HG02763 (cell line): ENCODE measurements around the gene CHGA.

ENCODE experiments used
- ATAC-seq: cut with Tn5 transposase; IDR thresholded peaks from one replicate; pipeline ENCODE4 v1.9.1; 2021; ENCODE audit warnings: mild to moderate bottlenecking, moderate library complexity; ENCODE audit not compliant: unreplicated experiment

The CHGA gene

DNA sequence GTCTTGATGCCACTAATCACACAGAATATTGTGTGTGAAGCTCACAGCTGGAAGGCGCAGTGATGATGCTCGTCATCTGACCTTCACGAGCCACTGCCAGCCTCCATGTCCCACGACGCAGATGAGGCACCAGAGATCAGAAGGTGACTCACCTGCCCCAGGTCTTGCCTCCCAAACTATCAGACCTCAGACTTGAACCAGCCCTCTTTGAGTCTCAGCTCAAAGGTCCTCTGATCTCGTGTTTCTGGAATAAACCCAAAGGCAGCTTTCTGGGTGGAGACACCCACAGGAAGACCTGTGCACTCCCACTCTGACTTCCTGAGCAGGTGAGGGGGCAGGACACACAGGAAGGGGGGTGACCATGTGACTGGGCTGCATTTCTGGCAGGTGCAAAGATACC is 19.6 kb upstream of the CHGA start:
- no peak for ATAC-seq

- no peak for ATAC-seq
Measured at GRCh38 chr14:92905667-92906066, 17.3 kb upstream of the CHGA start.

DNA sequence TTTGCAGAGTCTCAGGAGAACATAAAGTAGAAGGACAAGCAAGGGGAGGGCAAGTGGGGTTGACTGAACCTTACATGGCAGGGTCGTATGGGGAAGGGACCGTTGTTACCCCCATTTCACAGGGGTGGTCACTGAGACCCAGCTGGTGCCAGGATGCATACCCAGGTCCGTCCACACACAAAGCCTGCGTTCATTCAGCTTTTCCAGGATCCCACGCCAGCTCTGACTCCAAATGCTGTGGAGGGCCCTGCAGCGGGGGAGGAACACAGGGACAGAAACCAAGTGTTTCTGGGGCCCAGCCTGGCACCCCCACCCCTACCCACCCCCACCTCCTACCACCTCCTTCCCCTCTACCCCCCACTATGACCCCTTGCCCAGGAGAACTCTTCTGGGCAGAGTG is 16.5 kb upstream of the CHGA start:
- ATAC-seq: no peak

DNA sequence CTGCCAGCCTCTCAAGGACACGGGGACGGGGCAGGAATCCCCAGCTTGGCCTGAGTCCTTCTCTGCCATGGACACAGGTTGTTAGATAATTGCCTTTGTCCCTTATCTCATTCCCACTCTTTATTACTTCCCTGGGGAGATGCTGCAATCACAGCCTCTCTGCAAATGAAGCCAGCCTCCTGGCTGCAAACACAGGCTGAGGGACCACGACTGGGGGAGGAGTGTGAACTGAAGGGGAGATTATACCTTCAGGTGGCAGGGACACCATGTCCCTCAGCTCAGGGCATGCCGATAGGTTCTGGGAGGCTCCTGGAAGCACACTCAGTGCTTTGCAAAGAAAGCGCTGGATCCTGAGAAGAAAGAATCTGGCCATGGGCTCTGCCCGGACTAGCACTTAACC is 16.1 kb upstream of the CHGA start:
- ATAC-seq: no peak

DNA sequence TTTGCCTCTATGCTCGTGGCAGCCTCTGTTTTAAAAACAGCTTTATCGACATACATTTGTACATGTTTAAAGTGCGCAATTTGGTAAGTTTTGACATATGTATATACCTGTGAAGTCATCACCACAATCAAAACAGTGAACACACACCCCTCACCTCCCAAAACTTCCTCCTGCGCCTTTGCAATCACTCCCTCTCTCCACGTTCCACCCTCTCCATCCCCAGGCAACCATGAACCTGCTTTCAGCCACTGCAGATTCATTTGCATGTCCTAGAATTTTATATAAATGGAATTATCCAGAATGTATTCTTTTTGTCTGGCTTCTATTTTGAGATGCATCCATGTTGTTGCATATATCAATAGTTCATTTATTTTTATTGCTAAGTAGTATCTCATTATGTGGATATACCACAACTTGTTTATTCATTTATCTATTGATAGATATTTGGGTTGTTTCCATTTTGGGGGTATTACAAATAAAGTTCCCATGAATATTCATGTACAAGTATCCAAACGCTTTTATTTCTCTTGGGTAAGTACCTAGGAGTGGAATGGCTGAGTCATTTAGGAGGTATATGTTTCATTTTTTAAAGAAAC is 15.5 kb upstream of the CHGA start:
- ATAC-seq: no peak

GRCh38 chr14:92914087-92914656 is 8.8 kb upstream of the CHGA start:
- ATAC-seq: no peak

- no peak for ATAC-seq
Measured at GRCh38 chr14:92916201-92916600, 6.7 kb upstream of the CHGA start.

GRCh38 chr14:92917041-92917940 is 5.7 kb upstream of the CHGA start:
- ATAC-seq: no peak

GRCh38 chr14:92917956-92918355 is 5.0 kb upstream of the CHGA start:
- ATAC-seq: no peak

DNA sequence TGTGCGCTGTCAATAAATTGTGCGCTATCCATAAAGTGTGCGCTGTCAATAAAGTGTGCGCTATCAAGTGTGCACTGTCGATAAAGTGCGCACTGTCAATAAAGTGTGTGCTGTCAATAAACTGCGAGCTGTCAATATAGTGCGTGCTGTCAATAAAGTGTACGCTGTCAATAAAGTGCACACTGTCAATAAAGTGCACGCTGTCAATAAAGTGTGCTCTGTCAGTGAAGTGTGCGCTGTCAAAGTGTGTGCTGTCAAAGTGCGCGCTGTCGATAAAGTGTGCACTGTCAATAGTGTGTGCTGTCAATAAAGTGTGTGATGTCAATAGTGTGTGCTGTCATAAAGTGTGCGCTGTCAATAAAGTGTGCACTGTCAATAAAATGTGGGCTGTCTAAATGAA is 2.9 kb upstream of the CHGA start:
- ATAC-seq: no peak

GRCh38 chr14:92922155-92922735 is 705 bp upstream of the CHGA start:
- no peak for ATAC-seq

- ATAC-seq: no peak
Measured at GRCh38 chr14:92923744-92924103, 774 bp downstream of the CHGA start.

- no peak for ATAC-seq
Measured at GRCh38 chr14:92924247-92924646, 1.3 kb downstream of the CHGA start.

GRCh38 chr14:92925446-92925845 is 2.5 kb downstream of the CHGA start:
- no peak for ATAC-seq

DNA sequence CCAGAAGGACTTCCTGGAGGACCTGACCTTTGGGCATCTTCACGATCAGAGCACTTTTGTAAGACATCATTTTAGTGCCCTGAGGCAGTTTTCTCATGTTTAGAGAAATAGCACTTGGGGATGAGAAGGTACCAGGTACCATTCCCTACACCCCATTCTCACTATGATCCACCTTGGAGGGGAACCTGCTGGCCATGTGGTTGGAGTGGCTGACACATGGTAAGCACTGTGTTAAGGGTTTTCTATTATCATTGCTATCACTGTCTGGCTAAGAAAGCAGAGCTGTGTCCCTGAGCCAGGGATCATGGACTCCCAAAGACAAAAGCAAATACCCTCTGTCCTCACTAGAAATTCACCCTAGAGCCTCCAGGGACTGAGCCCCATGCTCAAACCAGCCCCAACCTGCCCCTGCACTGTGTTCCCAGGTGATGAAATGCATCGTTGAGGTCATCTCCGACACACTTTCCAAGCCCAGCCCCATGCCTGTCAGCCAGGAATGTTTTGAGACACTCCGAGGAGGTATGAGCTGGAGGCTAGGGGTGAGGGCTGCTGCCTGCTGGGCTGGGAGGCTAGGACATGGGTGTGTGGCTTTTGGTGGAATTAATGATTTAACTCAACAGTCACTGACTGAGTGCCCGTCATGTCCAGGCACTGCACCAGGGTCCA is 3.4 kb downstream of the CHGA start:
- no peak for ATAC-seq

DNA sequence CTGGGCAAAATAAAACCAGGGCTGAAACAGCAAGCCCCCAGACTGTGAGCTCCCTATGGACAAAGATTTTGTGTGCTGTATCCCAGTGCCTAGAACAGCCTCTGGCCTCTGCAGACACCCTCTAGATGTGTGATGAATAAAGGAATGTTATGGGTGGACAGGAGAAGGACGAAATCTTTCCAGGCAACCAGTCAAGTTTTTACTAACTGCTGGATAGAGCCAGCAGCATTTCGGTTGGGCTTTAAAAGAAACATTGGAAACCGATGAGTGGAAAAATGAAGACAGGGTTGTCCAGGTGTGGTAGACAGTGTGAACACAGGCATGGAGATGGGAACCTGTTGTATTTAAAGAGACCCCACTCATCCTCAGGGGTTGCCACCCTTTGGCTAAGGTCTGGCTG is 4.0 kb downstream of the CHGA start:
- ATAC-seq: no peak

GRCh38 chr14:92927349-92928257 is 4.7 kb downstream of the CHGA start:
- no peak for ATAC-seq

DNA sequence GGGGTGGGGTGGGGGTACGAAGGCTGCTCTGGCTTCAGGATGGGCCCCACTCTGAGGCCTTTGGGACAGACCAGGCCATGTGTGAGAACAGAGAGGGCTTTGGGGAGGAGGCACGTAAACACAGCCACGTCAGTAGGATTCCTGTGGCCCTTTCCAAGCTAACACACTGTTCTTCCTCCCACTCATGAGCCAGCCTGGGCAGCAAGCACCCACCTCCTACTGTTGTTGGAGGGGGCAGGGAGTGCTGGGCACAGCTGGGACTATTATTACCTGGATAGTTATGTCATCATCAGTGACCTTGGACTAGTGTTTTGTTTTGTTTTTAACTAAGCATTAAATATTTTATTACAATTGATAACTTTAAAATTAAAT is 5.3 kb downstream of the CHGA start:
- no peak for ATAC-seq

DNA sequence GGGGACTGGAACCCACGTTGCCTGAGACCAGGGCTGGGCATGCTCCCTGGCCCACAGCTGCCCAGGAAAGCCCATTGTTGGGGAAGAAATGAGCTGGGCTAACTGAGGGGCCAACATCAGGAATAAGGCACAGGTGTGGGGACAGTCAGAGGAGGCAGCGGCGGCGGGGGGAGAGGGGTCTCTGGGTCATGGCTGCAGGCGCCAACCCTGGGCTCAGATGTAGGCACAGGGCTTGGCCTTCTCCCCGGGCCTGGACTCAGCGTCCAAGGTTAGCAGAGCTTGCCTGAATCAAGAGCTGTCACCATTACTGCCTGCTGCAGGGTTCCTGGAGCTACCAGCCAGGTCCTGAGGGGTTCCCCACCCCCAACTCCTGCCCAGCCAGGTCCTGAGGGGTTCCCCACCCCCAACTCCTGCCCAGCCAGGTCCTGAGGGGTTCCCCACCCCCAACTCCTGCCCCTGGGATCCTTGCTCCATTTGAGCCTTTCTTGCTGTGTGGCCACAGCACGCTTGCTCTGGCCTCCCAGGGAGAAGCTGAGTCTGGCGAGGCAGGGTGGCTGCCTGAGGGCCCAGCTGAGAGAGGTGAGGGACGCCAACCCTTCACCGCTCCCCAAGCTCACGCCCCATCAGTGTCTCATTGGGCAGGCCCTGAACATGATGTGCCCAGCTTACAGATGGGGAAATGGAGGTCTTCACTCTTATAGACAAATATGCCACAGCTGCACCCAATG is 6.2 kb downstream of the CHGA start:
- ATAC-seq: no peak
